NCI-H460 (cell line): ENCODE results near the gene SELL. TPM values are rescaled to one million over a fixed set of nuclear protein-coding genes. Genes with fewer than 3 reads are reported as not detected.
"Not testable (repeated sequence)": the region's sequence is repeated elsewhere in the genome, so short reads cannot be mapped to it uniquely, and the experiment has no call there.

ENCODE experiments used
- DNase-seq: peaks from one replicate; pipeline ENCODE4 v3.0.0-alpha.2; 2016; ENCODE audit warnings: low read depth; ENCODE audit errors: extremely low read depth
- total RNA-seq: library from RNA; depleted of rRNA; stranded (reverse); fragments of >200 nt; shearing (Covaris generic); gene quantifications from 2 replicates; pipeline ENCODE4 v1.2.3, GENCODE V29; 2014; rRNA removed

SELL gene
- total RNA-seq, 1 experiment from 2014 or later = not detected

GRCh38 chr1:169670244-169670643 lies 41.2 kb downstream of the SELL start:
- DNase-seq = not testable (repeated sequence)

DNA sequence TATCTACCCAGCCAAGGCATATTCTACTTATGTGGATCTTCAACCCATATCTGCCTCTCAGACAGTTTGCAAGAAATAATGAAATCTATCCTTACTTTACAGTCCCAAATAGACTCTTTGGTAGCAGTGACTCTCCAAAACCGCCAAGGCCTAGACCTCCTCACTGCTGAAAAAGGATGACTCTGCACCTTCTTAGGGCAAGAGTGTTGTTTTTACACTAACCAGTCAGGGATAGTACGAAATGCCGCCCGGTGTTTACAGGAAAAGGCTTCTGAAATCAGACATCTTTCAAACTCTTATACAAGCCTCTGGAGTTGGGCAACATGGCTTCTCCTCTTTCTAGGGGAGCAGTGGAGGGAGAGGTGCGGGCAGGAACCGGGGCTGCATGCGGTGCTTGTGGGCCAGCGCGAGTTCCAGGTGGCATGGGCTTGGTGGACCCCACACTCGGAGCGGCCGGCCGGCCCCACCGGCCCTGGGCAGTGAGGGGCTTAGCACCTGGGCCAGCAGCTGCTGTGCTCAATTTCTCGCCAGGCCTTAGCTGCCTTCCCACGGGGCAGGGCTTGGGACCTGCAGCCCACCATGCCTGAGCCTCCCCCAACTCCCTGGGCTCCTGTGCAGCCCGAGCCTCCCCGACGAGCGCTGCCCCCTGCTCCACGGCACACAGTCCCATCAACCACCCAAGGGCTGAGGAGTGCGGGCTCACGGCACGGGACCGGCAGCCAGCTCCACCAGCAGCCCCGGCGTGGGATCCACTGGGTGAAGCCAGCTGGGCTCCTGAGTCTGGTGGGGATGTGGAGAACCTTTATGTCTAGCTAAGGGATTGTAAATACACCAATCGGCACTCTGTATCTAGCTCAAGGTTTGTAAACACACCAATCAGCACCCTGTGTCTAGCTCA lies 43.5 kb downstream of the SELL start:
- DNase-seq = not testable (repeated sequence)

DNA sequence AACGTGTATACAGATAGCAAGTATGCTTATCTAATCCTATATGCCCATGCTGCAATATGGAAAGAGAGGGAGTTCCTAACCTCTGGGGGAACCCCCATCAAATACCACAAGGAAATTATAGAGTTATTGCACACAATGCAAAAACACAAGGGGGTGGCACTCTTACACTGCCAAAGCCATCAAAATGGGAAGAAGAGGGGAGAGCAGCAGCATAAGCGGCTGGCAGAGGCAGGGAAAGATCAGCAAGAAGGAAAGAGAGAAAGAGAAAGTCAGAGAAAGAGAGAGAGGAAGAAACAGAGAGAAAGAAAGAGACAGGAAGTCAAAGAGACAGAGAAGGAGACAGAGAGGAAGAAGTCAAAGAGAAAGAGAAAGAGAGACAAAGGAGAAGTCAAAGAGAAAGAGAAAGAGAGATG lies 44.2 kb downstream of the SELL start:
- DNase-seq = not testable (repeated sequence)

DNA sequence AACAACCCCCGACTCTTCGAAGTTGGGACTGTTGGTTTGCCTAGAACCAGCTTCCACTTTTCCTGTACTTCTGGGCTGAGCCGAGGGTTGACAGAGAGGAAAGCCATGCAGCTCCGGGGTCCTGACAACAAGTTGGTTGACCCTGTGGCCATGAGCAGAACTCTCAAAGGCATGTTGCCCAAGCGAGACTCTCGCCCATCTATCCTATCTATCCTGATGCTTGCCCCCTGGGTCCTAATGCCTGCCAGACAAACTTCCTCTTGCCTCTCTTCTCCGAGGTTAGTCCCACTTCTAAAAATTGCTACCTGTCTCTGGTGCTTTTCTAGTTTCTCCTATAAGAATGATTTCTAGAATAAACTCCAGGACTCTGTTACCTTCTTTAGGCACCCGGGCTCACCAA lies 48.7 kb downstream of the SELL start:
- not testable (repeated sequence) for DNase-seq

- not testable (repeated sequence) for DNase-seq
Measured at GRCh38 chr1:169661066-169661465, 50.4 kb downstream of the SELL start.

DNA sequence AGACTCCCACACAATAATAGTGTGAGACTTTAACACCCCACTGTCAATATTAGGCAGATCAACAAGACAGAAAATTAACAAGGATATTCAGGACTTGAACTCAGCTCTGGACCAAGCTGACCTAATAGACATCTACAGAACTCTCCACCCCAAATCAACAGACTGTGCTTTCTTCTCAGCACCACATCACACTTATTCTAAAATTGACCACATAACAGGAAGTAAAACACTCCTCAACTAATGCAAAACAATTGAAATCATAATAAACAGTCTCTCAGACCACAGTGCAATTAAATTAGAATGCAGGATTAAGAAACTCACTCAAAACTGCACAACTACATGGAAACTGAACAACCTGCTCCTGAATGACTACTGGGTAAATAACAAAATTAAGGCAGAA lies 52.6 kb downstream of the SELL start:
- not testable (repeated sequence) for DNase-seq

DNA sequence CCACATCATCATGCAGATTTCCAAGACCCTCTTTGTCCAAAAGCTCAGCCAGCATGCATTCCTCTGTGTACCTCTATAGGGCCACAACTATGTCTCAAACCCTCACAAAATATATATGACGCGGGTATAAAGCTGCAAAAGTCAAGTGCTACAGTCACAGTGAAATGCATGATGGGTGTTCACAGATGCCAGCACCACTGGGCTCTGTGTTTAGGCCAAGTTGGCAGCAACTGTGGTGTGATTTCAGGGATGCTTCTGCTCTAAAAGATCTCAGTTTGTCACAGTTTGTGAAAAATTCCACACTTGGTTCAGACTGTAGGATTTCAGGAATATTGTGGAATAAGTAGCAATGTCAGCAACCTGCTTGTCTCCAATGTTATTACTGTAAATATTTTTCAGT lies 57.5 kb downstream of the SELL start:
- DNase-seq = no peak

DNA sequence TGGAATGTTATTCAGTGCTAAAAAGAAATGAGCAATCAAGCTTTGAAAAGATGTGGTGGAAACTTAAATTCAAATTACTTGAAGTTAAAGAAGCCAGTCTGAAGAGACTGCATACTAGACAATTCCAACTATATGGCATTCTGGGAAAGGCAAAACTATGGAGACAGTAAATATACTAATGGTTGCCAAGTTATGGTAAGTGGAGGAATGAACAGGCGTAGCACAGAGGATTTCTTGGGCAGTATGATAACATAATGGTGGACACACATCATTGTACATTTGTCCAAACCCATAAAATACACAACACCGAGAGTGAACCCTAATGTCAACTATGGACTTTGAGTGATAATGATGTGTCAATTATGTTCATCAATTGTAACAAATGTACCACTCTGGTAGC lies 60.4 kb downstream of the SELL start:
- no peak for DNase-seq

DNA sequence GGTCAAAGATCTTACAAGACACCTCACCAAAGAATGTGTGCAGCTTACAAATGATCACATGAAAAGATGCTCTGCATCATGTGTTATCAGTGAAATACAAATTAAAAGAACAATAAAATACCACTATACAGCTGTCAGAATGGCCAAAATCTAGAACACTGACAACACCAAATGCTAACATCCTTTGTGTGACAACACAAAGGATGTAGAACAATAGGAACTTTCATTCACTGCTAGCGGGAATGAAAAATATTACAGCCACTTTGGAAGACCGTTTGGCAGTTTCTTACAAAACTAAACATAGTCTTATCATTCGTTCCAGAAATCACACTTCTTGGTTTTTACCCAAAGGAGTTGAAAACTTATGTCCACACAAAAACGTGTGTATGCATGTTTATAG lies 60.9 kb downstream of the SELL start:
- no peak for DNase-seq

GRCh38 chr1:169648709-169649108 lies 62.7 kb downstream of the SELL start:
- no peak for DNase-seq

DNA sequence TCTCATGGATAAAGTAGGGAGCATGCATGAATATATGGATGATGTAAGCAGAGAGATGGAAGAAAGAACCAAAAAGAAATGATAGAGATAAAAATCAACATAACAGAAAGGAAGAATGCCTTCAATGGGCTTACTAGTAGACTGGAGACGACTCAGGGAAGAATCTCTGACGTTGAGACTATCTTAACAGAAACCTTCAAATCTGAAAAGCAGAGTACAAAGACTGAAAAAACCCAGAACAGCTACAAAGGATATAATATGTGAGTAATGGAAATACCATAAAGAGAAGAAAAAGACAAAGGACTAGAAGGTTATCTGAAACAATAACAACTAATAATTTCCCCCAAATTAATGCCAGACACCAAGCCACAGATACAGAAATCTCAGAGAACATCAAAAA lies 63.2 kb downstream of the SELL start:
- no peak for DNase-seq

DNA sequence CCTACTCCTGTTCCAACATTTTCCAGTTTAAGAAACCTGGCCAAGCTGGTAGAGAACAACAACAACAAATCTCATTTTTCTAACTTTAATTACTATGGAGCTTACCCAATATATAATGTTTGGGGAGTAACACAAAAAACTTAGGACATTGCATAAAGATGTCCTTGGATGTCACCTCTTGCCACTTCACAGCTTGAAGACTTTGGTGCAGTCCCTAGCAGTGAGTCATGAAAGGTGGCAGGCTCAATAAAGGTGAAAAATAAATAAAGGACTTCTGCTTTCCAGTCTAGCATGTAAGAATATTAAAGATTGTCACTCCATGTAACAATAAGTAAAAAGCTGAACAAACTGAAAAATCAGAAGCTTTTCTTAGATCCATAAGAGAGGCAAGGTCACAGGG lies 63.9 kb downstream of the SELL start:
- no peak for DNase-seq

DNA sequence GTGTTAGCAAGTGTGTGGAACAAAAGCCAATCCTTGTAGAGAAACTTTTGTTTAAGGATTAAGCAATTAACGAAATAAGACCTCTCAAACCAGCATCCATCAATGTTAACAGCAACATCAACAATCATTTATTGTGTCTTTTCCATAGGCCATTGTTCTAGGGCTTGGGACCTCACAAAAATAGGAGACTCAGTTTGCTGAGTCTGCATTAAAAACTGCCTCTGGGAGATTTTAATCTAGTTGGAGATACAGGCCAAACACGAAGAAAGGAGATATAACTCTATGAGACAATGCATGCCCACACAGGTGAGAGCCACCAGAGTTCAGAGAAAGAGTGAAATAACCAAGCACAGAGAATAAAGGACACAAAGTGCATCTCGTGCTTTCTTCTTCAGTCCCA lies 67.1 kb downstream of the SELL start:
- DNase-seq = no peak

Other genes starting within 250 kb of the SELL start
- 20.3 and 23.1 TPM in 2 replicates for gene SLC19A2, start 225.7 kb downstream of the SELL start, total RNA-seq
- not detected in 2 replicates for gene F5, start 125.1 kb downstream of the SELL start, total RNA-seq
- gene SELP, start 81.5 kb downstream of the SELL start, total RNA-seq = not detected in 2 replicates
- not detected in 2 replicates for gene SELE, start 22.5 kb upstream of the SELL start, total RNA-seq
- 20.0 and 20.8 TPM in 2 replicates for gene METTL18, start 83.3 kb upstream of the SELL start, total RNA-seq
- 5.7 and 8.4 TPM in 2 replicates for gene SCYL3, start 182.3 kb upstream of the SELL start, total RNA-seq